WTC11 (cell line): ENCODE results near the gene SSNA1. TPM values are rescaled to one million over a fixed set of nuclear protein-coding genes. Genes with fewer than 3 reads are reported as not detected.

Experiments
- ATAC-seq: fragments of 200-7000 bp; cut with Tn5 transposase; 2 replicates; pipeline ENCODE4 v1.10.0; 2021; ENCODE audit warnings: mild to moderate bottlenecking, moderate library complexity
- CTCF ChIA-PET: fragments of 300-600 bp; sonication (Branson Sonifier 250); formaldehyde crosslinking; loops from one replicate; lab custom pipeline; 2021; ENCODE audit warnings: antibody characterized with exemption; lab: Charles Lee
- POLR2A ChIA-PET: fragments of 350-600 bp; sonication (Branson Sonifier 250); formaldehyde crosslinking; loops from one replicate; lab custom pipeline; 2021; ENCODE audit warnings: antibody characterized with exemption; lab: Charles Lee
- DNase-seq: peaks from one replicate; pipeline ENCODE4 v3.0.0; 2021; ENCODE audit warnings: low spot score
- H3K27ac Mint-ChIP-seq: 2 replicates; pipeline ENCODE4 v1.8.0; 2021; ENCODE audit warnings: mixed read lengths
- H3K27me3 Mint-ChIP-seq: 2 replicates; pipeline ENCODE4 v1.8.0; 2021; ENCODE audit warnings: low read depth, mild to moderate bottlenecking, moderate library complexity, mixed read lengths
- H3K36me3 Mint-ChIP-seq: 2 replicates; pipeline ENCODE4 v1.8.0; 2021; ENCODE audit warnings: mixed read lengths
- H3K4me1 Mint-ChIP-seq: 2 replicates; pipeline ENCODE4 v1.8.0; 2022; ENCODE audit warnings: mixed read lengths
- H3K4me3 Mint-ChIP-seq: 2 replicates; pipeline ENCODE4 v1.8.0; 2021; ENCODE audit warnings: mild to moderate bottlenecking, moderate library complexity, mixed read lengths
- H3K9me3 Mint-ChIP-seq: 2 replicates; pipeline ENCODE4 v1.8.0; 2021; ENCODE audit warnings: mixed read lengths
- AR ChIP-seq: fragments of 250-450 bp; sonication (Bioruptor Pico); IDR thresholded peaks from 2 replicates; pipeline ENCODE4 v1.9.0; 2021; ENCODE audit warnings: mild to moderate bottlenecking
- CREM ChIP-seq: sonication (generic); formaldehyde crosslinking; IDR thresholded peaks from 2 replicates; pipeline ENCODE4 v1.8.1; 2022; ENCODE audit warnings: mild to moderate bottlenecking, missing genetic modification reagents, moderate library complexity
- NFATC4 ChIP-seq: fragments of 250-450 bp; sonication (Bioruptor Pico); IDR thresholded peaks from 2 replicates; pipeline ENCODE4 v1.9.0; 2021; ENCODE audit warnings: mild to moderate bottlenecking
- NFE2L1 ChIP-seq: sonication (generic); formaldehyde crosslinking; IDR thresholded peaks from 2 replicates; pipeline ENCODE4 v1.8.1; 2023; ENCODE audit warnings: missing genetic modification reagents
- OVOL2 ChIP-seq: fragments of 250-450 bp; sonication (Bioruptor Pico); IDR thresholded peaks from 2 replicates; pipeline ENCODE4 v1.9.0; 2021; ENCODE audit warnings: mild to moderate bottlenecking, borderline replicate concordance
- SOX15 ChIP-seq: fragments of 250-450 bp; sonication (Bioruptor Pico); IDR thresholded peaks from 2 replicates; pipeline ENCODE4 v1.9.0; 2021; ENCODE audit warnings: mild to moderate bottlenecking
- SP1 ChIP-seq: sonication (generic); formaldehyde crosslinking; conservative IDR thresholded peaks from 2 replicates; pipeline ENCODE4 v1.8.1; 2022; ENCODE audit warnings: missing genetic modification reagents
- USF1 ChIP-seq: sonication (generic); formaldehyde crosslinking; IDR thresholded peaks from 2 replicates; pipeline ENCODE4 v1.8.0; 2022; ENCODE audit warnings: mild to moderate bottlenecking, missing genetic modification reagents
- ZNF219 ChIP-seq: sonication (generic); formaldehyde crosslinking; IDR thresholded peaks from 2 replicates; pipeline ENCODE4 v1.8.0; 2023; ENCODE audit warnings: missing genetic modification reagents, mild to moderate bottlenecking, borderline replicate concordance
- ZNF423 ChIP-seq: fragments of 250-450 bp; sonication (Bioruptor Pico); IDR thresholded peaks from 2 replicates; pipeline ENCODE4 v2.1.2; 2022; ENCODE audit warnings: mild to moderate bottlenecking, moderate library complexity
- ZSCAN18 ChIP-seq: fragments of 250-450 bp; sonication (Bioruptor Pico); IDR thresholded peaks from 2 replicates; pipeline ENCODE4 v2.1.2; 2022; ENCODE audit warnings: mild to moderate bottlenecking, moderate library complexity
- total RNA-seq: library from RNA; stranded (reverse); gene quantifications from 3 replicates; pipeline ENCODE4 v1.2.3, GENCODE V29; 2021
- TF ChIP-seq, protein P1 (sequence below): sonication (generic); formaldehyde crosslinking; IDR thresholded peaks from 2 replicates; pipeline ENCODE4 v1.8.0; 2022; ENCODE audit warnings: missing genetic modification reagents
- TF ChIP-seq, protein P2 (sequence below): fragments of 250-450 bp; sonication (Bioruptor Pico); IDR thresholded peaks from 2 replicates; pipeline ENCODE4 v1.9.0; 2021; ENCODE audit warnings: moderate library complexity, mild to moderate bottlenecking, inconsistent platforms, borderline replicate concordance
- TF ChIP-seq, protein P3 (sequence below): sonication (generic); formaldehyde crosslinking; IDR thresholded peaks from 2 replicates; pipeline ENCODE4 v1.8.1; 2023; ENCODE audit warnings: mild to moderate bottlenecking, missing genetic modification reagents, borderline replicate concordance

The SSNA1 gene
- total RNA-seq, 1 experiment from 2014 or later: 102 TPM

DNA sequence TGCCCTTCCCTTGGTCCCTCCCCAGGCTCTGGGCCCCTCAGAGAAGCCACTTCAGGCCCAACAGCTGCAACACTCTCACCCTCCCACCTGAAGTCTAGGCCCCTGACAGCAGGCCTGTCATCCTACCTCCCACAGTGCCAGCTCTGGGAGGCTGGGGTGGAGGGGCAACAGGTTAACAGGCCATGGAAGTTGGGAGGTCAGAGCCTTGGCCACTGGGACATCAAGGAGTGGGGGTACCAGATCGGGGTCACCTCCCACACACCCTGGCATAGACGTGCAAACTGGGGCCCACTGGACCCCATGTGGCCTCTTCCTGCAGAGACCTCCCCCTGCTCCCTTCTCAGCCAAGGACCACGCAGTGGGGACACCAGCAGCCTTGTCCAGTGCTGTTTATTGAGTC lies 2.8 kb downstream of the SSNA1 start:
- Mint-ChIP-seq H3K4me3 (peak overlapping the region; percentile 55), H3K27ac (no peak overlapping the region), H3K36me3 (no peaks in the 10 kb centered on the region; the same call in 1 of the 2 replicates), H3K4me1 (peaks cover 25% of the 10 kb centered on the region), H3K9me3 (no peaks in the 10 kb centered on the region), H3K27me3 (no peaks in the 10 kb centered on the region)
- TF ChIP-seq ZSCAN18 (CRISPR knock-in tag) (no peak), CREM (no peak), ZNF423 (no peak), SOX15 (CRISPR knock-in tag) (no peak), SP1 (CRISPR knock-in tag) (no peak), AR (CRISPR knock-in tag) (no peak), USF1 (CRISPR knock-in tag) (no peak)
- TF ChIP-seq, protein P1, sequence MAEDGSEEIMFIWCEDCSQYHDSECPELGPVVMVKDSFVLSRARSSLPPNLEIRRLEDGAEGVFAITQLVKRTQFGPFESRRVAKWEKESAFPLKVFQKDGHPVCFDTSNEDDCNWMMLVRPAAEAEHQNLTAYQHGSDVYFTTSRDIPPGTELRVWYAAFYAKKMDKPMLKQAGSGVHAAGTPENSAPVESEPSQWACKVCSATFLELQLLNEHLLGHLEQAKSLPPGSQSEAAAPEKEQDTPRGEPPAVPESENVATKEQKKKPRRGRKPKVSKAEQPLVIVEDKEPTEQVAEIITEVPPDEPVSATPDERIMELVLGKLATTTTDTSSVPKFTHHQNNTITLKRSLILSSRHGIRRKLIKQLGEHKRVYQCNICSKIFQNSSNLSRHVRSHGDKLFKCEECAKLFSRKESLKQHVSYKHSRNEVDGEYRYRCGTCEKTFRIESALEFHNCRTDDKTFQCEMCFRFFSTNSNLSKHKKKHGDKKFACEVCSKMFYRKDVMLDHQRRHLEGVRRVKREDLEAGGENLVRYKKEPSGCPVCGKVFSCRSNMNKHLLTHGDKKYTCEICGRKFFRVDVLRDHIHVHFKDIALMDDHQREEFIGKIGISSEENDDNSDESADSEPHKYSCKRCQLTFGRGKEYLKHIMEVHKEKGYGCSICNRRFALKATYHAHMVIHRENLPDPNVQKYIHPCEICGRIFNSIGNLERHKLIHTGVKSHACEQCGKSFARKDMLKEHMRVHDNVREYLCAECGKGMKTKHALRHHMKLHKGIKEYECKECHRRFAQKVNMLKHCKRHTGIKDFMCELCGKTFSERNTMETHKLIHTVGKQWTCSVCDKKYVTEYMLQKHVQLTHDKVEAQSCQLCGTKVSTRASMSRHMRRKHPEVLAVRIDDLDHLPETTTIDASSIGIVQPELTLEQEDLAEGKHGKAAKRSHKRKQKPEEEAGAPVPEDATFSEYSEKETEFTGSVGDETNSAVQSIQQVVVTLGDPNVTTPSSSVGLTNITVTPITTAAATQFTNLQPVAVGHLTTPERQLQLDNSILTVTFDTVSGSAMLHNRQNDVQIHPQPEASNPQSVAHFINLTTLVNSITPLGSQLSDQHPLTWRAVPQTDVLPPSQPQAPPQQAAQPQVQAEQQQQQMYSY (CRISPR knock-in tag): no peak
- ATAC-seq: no peak
- POLR2A ChIA-PET: interaction anchor here (1.2 to 2.3 kb wide), 2 partner anchors 10 to 19 kb away, joined by 3 to 13 read pairs; partner anchors contain the start of genes TMEM210 and TPRN
- CTCF ChIA-PET: interaction anchor here (0.9 to 3.2 kb wide), 8 partner anchors 14 to 189 kb away, joined by 3 to 24 read pairs (median 6); partner anchors contain the start of gene RNF224
- no peak for DNase-seq

- TF ChIP-seq NFATC4 (no peak), ZSCAN18 (CRISPR knock-in tag) (no peak), OVOL2 (CRISPR knock-in tag) (no peak), NFE2L1 (CRISPR knock-in tag) (no peak), ZNF219 (CRISPR knock-in tag) (no peak)
- TF ChIP-seq, protein P2, sequence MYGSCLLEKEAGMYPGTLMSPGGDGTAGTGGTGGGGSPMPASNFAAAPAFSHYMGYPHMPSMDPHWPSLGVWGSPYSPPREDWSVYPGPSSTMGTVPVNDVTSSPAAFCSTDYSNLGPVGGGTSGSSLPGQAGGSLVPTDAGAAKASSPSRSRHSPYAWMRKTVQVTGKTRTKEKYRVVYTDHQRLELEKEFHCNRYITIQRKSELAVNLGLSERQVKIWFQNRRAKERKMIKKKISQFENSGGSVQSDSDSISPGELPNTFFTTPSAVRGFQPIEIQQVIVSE (CRISPR knock-in tag): no peak
- TF ChIP-seq, protein P3, sequence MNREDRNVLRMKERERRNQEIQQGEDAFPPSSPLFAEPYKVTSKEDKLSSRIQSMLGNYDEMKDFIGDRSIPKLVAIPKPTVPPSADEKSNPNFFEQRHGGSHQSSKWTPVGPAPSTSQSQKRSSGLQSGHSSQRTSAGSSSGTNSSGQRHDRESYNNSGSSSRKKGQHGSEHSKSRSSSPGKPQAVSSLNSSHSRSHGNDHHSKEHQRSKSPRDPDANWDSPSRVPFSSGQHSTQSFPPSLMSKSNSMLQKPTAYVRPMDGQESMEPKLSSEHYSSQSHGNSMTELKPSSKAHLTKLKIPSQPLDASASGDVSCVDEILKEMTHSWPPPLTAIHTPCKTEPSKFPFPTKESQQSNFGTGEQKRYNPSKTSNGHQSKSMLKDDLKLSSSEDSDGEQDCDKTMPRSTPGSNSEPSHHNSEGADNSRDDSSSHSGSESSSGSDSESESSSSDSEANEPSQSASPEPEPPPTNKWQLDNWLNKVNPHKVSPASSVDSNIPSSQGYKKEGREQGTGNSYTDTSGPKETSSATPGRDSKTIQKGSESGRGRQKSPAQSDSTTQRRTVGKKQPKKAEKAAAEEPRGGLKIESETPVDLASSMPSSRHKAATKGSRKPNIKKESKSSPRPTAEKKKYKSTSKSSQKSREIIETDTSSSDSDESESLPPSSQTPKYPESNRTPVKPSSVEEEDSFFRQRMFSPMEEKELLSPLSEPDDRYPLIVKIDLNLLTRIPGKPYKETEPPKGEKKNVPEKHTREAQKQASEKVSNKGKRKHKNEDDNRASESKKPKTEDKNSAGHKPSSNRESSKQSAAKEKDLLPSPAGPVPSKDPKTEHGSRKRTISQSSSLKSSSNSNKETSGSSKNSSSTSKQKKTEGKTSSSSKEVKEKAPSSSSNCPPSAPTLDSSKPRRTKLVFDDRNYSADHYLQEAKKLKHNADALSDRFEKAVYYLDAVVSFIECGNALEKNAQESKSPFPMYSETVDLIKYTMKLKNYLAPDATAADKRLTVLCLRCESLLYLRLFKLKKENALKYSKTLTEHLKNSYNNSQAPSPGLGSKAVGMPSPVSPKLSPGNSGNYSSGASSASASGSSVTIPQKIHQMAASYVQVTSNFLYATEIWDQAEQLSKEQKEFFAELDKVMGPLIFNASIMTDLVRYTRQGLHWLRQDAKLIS: no peak
- ChIA-PET POLR2A (interaction anchor here (1.1 to 2.3 kb wide), 3 partner anchors 9 to 25 kb away, joined by 3 to 13 read pairs (median 5); partner anchors contain the start of genes TMEM210 and TPRN), CTCF (interaction anchor here (1.2 to 1.6 kb wide), 5 partner anchors 15 to 190 kb away, joined by 3 to 8 read pairs (median 5); no protein-coding TSS in a partner anchor)
- Mint-ChIP-seq H3K4me3 (no peak overlapping the region), H3K9me3 (no peaks in the 10 kb centered on the region), H3K4me1 (peaks cover 22% of the 10 kb centered on the region), H3K27ac (no peak overlapping the region), H3K27me3 (no peaks in the 10 kb centered on the region), H3K36me3 (no peaks in the 10 kb centered on the region; the same call in 1 of the 2 replicates)
- DNase-seq (no peak), ATAC-seq (no peak)
Observed at GRCh38 chr9:137191691-137192447, 3.4 kb downstream of the SSNA1 start.
